NCI-H2029 (cell line): Measurements from ENCODE around the gene GAS7.

Experiments used
- DNase-seq: peaks from one replicate; lab custom pipeline; 2025; lab: John Stamatoyannopoulos, UW

GAS7 gene

DNA sequence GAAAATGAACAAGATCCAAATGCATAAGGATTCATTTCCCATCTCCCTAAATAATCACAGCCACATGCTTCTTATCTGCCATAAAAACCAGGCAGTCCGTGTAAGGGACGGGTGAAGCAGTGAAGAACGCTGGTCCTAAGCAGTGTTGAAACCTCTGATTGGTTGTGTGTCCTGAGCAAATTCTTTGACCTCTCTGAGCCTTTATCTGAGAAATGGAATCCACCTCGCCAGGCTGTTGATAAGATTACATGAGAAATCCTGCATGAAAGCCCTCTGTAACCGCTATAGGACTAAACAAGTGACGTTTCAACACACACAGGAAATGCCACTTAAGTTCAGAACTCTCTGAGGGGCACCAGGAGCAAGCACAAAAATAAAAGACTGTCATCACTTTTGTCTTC, 26.8 kb downstream of the GAS7 start:
- no peak for DNase-seq

DNA sequence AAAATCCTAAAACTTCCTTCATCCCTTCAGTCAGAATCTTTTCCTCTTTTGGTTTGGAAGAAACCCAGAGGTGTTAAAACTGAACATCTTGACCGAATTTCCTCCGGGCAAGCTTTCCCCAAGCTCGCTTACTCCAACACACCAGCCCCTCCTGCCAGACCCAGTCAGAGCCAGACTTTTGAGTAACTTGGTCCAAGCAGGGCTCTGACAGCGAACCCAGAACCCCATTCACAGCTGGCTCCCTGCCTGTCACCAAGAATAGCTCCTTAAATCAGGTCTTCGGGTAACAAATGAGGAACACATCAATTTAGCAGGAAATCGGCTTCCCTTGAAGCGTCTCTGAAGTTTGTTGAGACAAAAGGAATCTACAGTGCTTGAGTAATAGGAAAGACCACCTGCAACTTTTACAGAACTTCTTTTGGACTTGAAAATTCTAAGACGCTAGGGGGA, 27.3 kb downstream of the GAS7 start:
- DNase-seq = no peak

DNA sequence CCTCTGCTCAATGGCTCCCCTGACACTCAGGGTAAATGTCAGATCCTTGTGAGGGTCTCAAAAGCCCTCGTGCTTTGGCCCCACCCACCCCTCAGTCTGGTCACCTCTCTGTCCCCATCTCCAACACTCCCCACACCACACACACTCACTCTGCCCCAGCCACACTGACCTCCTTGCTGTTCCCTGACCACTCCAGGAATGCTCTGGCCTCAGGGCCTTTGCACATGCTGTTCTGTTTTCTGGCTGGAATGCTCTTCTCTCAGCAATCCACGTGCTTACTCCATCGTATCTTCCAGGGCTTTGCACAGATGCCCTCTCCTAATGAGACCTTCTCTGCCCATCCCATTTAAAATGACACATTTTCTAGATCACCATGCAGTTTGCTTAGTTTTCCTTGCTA, 28.2 kb downstream of the GAS7 start:
- DNase-seq = no peak

DNA sequence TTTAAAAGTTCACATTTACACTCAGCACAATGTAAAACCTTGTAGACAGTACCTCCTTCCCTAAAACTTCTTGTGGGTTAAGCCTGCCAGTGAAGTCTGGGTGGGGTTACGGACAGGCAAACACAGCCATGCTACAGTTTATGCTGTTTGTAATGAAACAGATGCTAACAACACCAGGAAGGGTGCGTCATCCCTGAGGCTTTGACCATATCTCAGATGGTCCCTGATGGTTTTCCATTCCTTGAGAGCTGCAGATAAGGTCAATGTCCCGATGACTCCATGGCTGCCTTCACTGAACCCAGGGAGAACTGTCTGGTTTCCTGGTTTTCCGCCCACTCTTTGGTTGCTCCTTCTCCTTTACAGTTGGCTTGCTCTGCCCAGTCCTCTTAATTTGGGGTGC, 29.1 kb downstream of the GAS7 start:
- no peak for DNase-seq

DNA sequence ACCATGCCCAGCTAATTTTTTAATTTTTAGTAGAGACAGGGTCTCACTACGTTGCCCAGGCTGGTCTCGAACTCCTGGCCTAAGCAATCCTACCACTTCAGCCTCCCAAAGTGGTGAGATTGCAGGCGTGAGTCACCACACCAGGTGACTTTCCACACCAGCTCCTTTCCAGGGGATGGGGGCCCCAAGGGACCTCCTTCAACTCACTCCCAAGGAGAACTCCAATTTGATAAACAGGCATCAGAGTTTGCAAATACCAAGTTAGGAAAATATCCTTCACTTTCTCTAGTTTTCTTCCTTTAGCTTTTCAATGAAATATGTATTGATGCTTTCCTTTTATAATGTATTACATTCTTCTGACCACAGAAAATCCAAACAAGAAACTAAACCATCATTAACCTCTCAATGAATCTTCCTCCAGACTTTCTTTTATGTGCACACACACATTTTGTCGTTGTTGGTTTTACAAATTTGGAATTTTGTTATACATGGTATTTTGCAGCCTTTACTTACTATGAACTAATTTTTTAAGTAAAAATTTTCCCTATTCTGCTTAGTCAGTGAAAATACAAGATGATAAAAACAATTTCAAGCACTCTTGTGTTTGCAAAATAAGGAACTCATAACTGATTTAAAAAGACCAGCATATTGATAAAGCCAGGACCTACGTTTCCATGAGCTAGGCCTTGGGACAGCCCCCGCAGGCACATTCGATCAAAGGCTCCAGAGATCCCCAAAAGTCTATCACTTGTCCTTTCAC, 32.0 kb downstream of the GAS7 start:
- no peak for DNase-seq

DNA sequence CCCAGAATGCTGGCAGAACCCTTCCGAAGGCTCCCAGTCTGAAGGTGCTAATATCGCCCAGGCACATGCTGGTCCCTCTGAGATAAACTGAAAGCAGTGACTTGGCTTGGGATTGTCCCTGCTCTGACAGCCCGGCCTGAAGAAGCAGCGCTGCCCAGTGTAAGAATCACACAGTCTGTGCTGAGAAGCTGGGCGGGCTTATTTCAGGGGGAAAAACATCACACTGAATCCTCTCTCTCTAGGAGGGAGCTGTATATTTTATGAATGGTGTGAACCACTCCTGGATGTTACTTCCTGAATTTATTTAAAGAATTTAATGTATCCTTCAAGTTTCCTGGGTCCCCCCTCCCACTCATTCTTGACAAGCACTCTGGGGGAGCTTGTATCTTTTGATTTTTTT, 36.3 kb downstream of the GAS7 start:
- DNase-seq = no peak

DNA sequence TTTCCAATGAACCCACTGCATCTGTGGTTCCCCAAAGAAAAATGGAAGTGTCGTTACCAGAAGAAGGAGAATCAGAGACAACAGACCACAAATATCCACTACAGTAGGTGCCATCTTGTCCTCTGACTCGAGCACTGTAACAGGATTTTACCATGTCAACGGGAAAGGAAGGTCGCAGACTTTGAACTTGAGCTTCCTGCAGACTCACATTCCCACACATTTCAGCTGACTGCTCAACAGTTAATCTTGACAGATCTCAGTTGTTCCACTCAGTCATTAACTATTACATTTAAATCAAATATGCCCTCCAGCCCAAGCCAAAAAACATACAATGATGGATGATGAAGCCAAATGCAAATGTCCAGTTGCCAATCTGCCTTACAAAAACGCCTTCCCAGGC, 37.0 kb downstream of the GAS7 start:
- DNase-seq = no peak

DNA sequence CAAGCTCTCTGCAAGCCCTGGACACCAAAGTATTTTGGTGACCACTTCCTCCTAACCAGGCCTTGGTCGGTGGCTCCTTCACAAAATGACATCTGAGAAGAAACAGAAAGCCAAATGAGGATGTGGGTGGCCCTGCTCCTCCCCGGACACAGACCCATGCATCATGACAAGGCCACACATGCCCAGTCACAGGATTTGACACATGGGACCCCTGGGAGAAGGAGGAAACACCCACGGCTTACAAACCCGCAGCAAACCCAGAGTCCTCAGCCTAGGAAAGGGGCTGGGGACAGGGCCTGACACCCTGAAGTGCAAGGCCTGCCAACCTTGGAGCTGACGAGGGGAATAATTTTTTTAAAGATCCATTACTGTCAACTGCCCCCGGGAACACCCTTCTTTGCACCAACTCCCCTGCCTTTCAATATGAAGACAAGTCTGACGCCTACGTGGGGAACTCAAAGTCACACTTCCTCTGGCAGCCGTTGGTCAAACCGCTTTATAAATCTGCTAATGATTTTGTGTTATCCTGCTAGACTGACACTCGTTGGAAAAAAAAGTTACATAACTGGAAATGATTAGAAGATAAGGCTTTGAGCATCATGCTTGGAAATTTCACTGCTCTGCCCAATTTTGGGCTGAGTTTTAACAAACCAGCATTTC, 41.3 kb downstream of the GAS7 start:
- no peak for DNase-seq

DNA sequence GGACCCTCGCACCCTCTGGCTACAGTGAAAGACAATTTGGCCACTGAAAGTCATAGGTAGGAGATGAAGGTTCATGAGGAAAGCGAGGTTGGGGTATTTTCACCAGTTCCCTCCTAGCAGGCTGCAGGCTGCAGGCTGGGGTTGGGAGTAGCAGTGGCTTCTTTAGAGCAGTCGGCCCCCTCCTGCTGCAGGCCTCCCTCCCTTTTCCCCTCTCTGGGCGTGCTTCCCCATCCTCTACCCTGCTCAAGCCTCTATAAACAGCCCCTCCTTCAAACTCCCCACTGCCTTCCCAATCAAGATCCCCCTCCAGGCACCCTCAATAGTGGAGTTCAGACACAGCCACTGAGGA, 41.8 kb downstream of the GAS7 start:
- DNase-seq = no peak

DNA sequence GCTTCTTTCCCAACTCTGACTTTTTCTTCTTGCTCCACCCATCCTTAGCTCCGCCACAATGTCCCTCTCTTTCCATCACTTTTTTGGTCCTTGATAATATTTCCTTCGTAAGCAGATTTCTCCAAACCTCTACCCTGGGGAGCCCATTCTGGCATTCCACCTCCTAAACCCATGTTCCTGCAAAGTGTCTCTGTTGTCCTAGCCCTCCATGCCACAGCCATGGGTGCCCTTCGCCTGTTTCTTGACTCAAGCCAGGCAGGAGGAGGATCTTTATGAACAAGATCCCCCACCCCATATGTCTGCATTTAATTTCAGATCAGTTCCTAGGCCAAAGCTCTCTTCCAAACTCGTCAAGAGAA, 42.4 kb downstream of the GAS7 start:
- no peak for DNase-seq

DNA sequence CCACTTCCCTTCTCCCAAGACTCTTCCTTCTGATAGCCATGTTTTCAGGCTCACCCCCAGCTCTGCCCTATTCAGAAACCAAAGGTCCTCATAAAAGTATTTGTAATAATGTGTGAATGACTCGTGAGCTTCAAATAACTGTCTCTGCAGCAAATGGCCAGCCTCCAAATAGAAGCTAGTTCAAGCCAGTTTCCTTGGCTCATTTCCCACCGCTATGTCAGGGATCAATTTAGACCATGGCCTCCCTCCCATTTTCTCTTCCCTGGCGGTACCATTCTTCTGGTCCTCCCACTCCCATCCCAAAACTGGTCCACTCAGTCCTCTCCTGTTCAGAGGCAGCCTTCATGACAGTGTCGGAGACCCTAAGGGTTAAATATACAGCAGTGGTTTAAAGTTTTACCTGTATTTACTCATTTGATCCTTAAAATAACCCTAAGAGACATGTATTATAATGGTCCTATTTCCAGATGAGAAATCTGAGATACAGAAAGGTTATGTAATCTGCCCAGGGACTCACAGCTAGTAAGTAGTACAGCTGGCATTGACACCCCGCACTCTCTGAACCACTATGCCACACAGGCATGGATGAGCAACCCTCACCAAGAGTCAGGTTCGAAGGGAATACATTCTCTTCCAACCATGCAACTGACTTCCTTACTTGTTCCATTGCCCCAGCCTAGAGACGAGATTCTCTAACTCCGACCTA, 42.9 kb downstream of the GAS7 start:
- DNase-seq = no peak

DNA sequence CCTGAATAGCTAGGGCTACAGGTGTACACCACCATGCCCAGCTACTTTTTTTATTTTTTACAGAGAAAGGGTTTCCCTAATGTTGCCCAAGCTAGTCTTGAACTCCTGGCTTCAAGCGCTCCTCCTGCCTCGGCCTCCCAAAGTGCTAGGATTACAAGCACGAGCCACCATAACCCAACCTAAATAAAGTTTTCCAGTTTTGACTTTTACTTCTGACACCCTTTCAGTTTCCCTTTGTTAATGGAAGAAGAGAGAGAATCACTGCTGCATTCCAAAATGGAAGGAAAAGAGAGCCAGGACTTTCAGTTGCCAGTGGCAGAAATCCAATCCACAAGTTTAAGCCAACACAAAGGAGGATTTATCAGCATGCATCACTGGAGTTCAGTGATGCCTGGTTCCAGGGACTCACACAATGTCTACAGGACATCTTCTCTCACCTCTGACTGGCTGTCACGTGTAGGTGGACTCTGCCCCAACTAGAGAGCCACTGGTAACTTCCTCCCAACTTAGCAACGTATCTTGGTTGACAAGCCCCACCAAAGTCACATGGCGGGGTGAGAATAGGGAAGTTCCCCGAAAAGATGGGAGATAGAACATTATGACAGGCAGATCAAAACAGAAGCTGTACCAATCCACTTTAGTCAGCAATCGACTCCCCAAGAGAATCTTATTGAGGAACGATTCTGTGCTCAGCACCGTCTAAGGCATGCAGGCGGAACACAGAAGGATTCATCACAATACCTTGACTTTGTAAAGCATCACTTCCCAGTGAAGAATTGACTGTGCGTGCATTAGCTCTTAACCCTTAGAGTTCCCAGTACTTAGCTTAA, 46.5 kb downstream of the GAS7 start:
- no peak for DNase-seq

DNA sequence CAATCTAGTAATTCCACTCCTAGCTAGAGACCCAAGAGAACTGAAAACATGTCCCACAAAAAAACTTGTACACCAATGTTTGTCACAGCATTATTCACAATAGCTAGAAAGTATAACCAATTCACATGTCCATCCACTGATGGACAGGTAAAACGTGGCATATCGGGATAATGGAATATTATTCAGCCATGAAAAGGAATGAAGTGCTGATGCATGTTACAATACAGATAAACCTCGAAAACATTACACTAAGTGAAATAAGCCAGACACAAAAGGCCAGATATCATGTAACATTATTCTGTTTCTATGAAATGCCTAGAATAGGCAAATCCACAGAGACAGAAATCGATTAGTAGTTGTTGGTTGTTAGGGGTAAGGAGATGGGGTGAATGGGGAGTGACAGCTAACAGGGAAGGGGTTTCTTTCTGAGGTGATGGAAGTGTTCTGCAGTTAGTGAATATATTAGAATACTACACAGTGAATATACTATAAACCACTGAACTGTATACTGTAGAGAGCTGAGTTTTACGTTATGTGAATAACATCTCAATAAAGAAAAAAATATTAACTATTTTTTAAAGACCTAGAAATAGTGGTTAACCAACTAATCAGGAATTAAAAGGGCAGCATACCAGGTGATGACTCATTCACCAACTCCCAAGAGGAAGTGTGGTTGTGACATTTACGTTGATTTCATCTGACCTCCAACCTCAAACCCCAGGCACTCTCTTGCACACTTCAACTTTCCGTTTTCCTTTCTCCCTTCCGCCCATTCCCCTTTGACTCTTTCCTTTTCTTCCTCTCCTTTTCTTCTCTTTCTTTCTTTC, 48.6 kb downstream of the GAS7 start:
- no peak for DNase-seq

DNA sequence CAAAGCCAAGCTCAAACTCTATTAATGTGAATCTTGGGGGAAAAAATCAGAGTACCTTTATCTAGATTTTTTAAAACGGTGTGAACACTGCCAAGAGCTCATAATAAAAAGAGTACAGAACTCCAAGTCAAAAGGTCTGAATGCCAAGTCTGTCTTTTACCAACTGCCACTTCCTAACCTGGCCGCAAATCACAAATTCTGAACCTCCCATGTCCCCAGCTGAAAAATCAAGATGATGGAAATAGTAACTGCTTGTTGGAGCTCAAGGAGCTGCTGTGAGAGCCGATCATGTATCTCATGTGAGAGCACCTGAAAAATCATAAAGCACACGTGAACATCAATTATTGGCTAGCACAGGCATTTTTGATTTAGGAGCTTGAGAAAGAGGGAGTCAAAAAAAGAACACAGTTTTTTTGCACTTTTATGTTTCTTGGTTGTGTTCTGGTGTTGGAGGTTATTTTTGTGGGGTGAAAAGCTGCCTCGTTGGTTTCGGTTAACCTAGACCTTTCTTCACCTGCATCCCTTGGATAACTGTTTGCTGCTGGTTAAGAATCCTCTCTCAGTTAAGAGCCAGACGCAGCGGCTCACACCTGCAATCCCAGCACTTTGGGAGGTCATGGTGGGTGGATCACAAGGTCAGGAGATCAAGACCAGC, 50.5 kb downstream of the GAS7 start:
- DNase-seq = no peak

DNA sequence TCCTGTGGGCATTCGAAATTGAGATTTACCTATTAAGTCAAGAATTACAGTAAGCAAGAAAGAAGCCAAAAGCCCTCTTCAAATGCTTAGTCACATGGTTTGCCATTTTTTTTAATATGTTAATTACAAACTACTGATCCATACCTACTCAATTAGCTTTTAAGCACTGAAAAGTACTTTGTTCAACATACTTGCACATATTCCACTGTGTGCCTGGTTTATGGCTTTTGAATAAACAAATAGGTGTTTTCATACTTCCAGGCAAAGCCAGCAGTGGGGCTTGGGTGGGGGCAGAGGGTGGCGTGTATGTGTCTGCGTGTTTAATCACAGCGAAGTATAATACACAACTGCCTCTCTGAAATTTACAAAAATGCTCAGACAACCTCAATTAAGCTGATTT, 51.4 kb downstream of the GAS7 start:
- DNase-seq = no peak

DNA sequence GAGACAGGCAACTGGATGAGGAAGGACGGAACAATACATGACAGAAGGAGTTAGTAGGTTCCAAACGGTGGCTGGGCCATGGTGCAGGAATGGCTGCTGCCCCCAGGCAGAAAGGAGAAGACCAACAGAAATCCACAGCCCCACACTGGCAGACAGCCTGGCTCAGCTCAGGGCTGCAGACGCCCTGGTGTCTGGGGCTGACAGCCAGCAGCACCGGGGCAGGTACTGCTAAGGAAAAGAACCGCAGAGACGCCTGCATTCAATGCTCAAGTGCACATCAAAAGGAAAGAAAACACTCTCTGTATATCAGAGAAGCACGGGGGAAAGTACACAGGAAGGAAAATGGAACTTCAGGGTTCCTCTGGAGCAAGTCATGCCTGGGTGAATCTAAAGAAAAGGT, 53.4 kb downstream of the GAS7 start:
- no peak for DNase-seq

DNA sequence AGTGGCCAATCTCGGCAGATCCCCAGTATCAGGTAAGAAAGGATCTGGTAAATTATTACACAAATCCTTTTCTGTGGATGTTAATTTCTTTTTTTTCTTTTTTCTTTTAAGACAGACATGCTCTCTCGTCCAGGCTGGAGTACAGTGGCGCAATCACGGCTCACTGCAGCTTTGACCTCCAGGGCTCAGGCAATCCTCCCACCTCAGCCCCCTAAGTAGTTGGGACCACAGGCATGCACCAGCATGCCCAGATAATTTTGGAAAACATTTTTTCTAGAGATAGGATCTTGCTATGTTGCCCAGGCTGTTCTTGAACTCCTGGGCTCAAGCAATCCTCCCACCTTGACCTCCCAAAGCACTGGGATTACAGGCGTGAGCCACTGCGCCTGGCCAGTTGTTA, 54.0 kb downstream of the GAS7 start:
- no peak for DNase-seq

DNA sequence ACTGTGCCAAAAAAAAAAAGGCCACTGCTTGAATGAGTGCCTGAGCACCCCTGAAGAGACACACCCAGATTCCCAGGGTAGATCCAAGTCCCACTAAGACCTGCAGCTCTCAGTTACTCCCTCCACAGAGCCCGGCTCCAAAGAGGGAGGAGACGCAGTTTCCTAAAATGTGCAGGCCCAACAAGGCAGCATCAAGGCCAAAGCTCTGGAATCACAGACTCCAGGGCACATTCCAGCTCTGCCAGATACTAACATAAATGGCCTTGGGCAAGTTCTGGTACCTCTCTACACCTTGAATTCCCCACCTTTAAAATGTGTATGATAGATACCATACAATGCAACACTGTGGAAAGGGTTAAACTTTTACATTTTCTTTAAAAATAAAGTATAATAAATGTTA, 57.0 kb downstream of the GAS7 start:
- no peak for DNase-seq

DNA sequence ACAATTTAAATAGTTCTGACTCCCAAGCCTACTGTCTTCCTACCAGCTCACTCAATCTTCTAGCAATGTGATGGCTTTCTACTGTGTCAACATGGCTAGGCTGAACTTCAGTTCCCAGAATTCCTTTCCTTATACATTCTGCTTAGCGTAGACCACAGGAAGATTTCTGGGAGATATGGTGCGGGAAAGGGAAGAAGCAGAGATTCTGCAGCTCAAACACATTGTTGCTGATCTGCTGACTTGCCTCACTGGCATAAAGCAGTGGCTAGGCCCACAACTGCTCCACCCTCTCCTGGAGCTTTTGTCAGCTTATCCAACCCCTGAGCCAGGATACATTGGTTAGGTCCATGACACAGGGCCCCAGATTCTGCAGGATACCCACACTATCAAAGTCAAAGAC, 58.8 kb downstream of the GAS7 start:
- DNase-seq = no peak

DNA sequence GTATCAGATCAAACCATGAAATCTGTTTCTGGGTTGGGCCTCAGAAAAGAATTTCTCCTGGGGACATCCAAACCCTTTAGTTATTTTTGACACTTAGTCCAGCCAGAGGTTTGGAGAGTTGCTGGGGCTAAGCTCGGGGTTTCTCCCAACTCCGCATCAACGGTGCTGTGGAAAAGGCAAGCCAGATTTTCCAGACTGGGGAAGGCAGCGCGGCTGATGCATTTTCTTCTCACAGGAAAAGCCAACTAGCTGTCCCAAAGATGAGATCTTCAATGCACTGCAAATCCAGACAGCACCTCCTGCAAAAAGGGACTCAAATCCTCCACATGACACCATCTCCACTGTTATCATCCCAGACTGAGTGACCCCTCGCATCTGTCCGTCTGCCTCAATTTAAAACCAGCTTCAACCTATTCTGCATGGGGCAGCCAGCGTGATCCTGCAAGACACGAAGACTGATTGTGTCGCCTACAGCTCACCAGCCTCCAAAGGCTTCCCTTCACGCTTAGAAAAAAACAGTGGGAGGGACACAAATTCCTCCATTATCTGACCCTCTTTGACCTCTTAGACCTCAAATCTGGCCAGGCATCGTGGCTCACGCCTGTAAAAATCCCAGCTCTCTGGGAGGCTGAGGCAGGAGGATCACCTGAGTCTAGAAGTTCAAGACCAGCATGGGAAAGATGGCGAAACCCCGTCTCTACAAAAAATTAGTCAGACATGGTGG, 62.0 kb downstream of the GAS7 start:
- no peak for DNase-seq
